Adrenal gland (tissue), 5 donors: Measurements from ENCODE around the gene LINC01488.

Experiments used
- CTCF ChIP-seq, 6 experiments: fragments of 450-650 bp in 4 of 6; fragments of 200-600 bp in 2 of 6; sonication (generic) in 1 of 6; IDR thresholded peaks; 1 replicate in 5 of 6; 2 replicates in 1 of 6; pipeline versions ENCODE4 v1.5.1 to v1.8.0; 2016 to 2021; ENCODE audit warnings: antibody characterized with exemption in 6 of 6, mild to moderate bottlenecking in 2 of 6, moderate library complexity in 1 of 6
- POLR2A ChIP-seq, 2 donors: fragments of 450-650 bp; IDR thresholded peaks; one replicate each; pipeline ENCODE4 v1.6.1; 2017; ENCODE audit warnings: antibody characterized with exemption in 2 of 2, mild to moderate bottlenecking in 2 of 2, moderate library complexity in 1 of 2
- donor health status: DM: no; HTN: no; CAD: no.

- TF ChIP-seq POLR2A (IDR thresholded peaks at IDR 0.05), result no peak
- TF ChIP-seq CTCF (IDR thresholded peaks at IDR 0.05), result no peak
These were observed 7.1 kb downstream of the LINC01488 start for GRCh38 chr11:69488543-69488940.
